Vagina (tissue), 2 donors: ENCODE data around the gene ADGRL3.

Experiments used
- CTCF ChIP-seq, 3 experiments: fragments of 450-650 bp in 2 of 3; fragments of 200-600 bp in 1 of 3; sonication (generic) in 1 of 3; IDR thresholded peaks; one replicate each; pipeline ENCODE4 v1.5.1; 2017 to 2019; ENCODE audit warnings: antibody characterized with exemption in 3 of 3, mild to moderate bottlenecking in 2 of 3, moderate library complexity in 2 of 3
- POLR2A ChIP-seq, 2 donors: fragments of 450-650 bp; IDR thresholded peaks; one replicate each; pipeline ENCODE4 v1.6.1; 2017; ENCODE audit warnings: antibody characterized with exemption in 2 of 2, mild to moderate bottlenecking in 2 of 2, moderate library complexity in 2 of 2

GRCh38 chr4:61630548-61630947, 430.4 kb downstream of the ADGRL3 start:
- TF ChIP-seq CTCF (IDR thresholded peaks at IDR 0.05), result no peak
- TF ChIP-seq POLR2A (IDR thresholded peaks at IDR 0.05), result no peak
